GM18951 (cell line): ENCODE data around the gene ANXA2.

ENCODE experiments used
- POLR2A ChIP-seq: IDR thresholded peaks from 4 replicates; pipeline ENCODE4 v1.6.1; 2011; ENCODE audit warnings: mild to moderate bottlenecking; ENCODE audit not compliant: insufficient read length, insufficient read depth; ENCODE audit errors: extremely low read depth
- in situ Hi-C: fragments of 300-500 bp; cut with MboI; formaldehyde crosslinking; loops from one replicate; pipeline ENCODE4 v1.12.0; 2022; ENCODE audit warnings: low sequenced_read_pairs, mixed read lengths, inconsistent platforms; ENCODE audit not compliant: unreplicated experiment

The ANXA2 gene

GRCh38 chr15:60299452-60300047 is 98.2 kb downstream of the ANXA2 start:
- TF ChIP-seq POLR2A = no peak
- in situ Hi-C loops = loop anchor here (25.0 kb wide), 1 partner anchor 562 kb away; no protein-coding TSS in a partner anchor
